OCI-M2 (cell line): ENCODE data around the gene KCNF1.

ENCODE experiments used
- DNase-seq: peaks from one replicate; lab custom pipeline; 2025; ENCODE audit not compliant: unreplicated experiment; lab: John Stamatoyannopoulos, UW

KCNF1 gene

GRCh38 chr2:10961490-10961875, 49.7 kb downstream of the KCNF1 start:
- DNase-seq, result no peak

GRCh38 chr2:10962004-10962403, 50.3 kb downstream of the KCNF1 start:
- DNase-seq, result no peak

GRCh38 chr2:10963155-10963554, 51.4 kb downstream of the KCNF1 start:
- no peak for DNase-seq
